DMS153 (cell line): ENCODE results near the gene RALY.

ENCODE experiments used
- DNase-seq: peaks from one replicate; lab custom pipeline; 2025; lab: John Stamatoyannopoulos, UW

Gene RALY

DNA sequence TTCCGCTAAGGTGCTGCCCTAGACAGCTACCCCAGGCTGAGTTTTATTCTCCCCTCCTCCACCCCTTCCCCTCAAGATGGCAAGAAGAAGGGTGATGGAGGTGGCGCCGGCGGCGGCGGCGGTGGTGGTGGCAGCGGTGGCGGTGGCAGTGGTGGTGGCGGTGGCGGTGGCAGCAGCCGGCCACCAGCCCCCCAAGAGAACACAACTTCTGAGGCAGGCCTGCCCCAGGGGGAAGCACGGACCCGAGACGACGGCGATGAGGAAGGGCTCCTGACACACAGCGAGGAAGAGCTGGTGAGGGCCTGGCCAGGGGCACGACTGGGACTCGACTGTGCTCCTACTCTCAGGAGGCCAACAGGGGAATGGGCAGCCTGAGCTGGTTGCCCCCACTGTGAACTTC lies 83.2 kb downstream of the RALY start:
- DNase-seq = no peak

DNA sequence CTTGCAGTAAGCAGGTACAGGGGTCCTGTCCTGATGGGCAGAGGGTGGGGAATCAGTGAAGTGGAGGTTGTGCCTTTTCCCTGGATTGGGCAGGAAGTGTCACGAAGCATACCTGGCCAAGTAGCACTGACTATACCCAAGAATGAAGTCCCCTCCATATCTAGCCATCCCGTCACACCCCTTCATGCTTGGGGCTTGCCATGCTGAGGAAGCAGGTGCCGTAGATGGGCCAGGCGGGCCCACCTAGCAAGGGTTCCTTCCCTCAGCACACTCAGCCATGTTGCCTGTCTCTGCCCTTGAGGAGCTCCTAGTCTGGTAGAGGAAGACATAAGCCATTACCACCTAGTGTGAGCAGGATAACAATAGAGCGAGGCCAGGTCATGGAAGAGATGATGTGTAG lies 84.8 kb downstream of the RALY start:
- no peak for DNase-seq

DNA sequence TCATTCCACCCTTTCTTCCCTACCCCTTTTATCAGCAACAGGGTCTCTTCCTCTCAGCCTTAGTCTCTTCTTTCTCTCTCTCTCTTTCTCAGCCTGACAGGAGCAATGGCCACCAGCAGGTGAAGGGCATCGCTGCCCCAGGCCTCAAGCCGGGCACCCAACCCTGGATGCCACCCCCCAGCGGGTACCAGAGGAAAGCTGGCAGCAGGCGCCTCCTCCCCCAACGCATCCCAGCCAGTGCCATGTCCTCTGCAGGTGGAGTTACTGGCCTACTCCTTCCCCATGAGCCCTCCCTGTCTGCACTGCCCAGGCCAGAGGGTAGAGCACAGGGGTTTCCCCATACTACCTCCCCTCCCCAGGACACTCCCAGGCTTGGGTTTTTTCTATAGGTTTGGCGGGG lies 86.1 kb downstream of the RALY start:
- no peak for DNase-seq

DNA sequence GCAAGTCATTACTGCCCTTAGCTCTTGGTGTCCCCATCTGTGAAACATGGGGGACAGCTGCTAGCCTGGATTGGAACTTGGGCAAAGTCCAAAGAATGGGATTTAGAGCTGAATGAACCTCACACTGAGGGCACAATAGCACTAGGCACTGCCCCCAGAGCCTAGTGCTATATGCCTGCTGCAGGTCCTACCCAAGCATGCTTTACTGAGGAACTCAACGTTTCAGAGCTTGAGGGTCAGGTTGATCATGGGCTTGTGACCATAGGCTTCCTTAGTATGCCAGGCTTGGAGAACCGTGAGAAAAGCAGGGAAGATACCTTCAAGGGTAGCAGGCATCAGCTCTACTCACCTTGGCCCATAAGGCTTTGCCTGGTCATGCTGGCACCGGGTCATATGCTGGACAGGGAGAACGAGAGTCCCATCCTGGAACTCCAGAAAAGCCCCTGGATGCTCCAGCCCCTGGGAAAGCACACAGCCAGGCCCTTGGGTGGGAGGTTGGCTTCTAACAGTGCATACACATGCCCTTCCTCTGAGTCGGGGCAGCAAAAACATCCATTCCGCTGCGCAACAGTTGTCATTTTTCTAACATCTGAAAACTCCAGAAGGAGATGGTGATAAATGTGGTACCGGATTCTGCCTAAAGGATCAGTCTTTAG lies 88.6 kb downstream of the RALY start:
- DNase-seq = no peak

DNA sequence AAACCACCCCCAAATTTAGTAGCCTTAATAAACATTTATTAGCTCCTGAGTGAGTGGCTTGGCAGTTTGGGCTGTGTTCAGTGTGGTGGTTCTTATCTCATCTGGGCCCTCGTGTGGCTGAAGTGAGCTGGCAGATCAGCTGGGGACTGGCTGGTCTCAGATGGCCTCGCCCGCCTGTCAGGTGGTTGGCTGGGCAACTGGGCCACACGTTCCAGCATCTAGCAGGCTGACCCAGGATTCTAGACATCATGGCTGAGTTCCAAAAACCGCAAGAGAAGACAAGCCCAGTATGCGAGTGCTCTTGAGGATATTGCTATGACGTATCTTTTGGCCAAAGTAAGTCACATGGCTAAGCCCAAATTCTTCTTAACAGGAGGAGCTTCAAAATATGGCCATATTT lies 89.4 kb downstream of the RALY start:
- no peak for DNase-seq

DNA sequence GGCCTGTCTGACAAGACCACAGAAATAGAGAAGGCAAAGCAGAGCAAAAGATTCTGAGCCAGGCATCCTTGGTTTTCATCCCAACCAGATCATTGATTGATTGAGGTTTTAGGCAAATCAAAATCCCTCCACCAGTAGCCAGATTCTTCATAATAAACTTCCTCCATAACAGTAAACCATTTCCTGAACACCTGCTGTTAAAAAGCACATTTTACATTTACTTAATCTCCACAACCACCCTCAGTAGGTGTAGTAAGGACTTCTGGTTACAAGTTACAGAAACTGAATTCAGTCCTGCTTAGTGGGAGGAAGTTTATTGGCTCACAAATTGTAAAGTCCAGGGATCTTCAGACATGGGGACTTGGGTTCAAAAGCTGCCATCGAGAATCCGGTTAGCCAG lies 90.1 kb downstream of the RALY start:
- DNase-seq = no peak

DNA sequence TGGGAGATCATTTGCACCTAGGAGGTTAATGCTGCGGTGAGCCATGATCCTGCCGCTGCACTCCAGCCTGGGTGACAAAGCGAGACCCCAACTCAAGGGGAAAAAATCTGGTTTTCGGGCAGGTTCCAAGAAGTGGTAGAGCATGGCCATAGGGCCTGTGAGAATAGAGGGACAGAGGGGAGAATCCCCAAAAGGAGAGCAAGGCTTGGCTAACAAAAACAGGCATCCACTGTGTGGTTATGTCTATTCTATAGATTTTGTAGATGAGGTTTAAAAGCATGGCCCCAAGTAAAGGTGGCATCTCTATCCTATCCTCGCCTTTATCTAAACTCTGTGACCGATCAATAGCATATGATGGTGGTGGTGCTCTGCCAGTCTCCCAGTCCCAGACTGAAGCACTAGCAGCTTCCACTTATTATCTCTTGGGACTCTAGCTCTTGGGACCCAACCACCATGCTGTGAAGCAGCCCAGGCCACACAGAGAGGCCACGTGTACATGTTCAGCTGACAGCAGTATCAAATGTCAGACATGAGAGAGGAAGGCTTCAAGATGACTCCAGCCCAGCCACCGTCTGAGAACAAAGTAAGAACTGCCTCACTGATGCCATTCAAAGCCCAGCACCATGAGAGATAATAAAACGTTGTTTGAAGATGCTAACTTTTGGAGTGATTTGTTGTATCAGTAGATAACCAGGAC lies 90.7 kb downstream of the RALY start:
- no peak for DNase-seq

DNA sequence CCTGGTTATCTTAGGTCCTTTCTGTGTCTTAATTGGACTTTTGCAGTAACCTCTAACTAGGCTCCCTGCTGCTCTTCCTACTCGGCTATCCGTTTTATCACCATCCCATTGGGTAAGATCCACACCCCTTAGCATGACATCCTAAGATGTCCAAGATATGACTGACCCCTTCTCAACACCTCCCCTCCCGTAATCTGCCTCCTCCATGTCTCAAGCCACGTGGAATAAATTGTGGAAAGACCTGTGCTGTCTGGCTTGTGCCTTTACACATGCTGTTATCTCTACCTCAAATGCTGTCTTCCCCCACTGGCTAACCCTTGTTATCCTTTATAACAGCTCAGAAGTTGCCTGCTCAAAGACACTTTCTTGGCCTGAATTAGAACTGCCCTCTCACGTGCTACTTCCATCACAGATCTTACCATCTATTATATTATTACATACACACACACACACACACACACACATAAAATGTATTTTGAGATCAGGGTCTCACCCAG lies 91.9 kb downstream of the RALY start:
- no peak for DNase-seq

DNA sequence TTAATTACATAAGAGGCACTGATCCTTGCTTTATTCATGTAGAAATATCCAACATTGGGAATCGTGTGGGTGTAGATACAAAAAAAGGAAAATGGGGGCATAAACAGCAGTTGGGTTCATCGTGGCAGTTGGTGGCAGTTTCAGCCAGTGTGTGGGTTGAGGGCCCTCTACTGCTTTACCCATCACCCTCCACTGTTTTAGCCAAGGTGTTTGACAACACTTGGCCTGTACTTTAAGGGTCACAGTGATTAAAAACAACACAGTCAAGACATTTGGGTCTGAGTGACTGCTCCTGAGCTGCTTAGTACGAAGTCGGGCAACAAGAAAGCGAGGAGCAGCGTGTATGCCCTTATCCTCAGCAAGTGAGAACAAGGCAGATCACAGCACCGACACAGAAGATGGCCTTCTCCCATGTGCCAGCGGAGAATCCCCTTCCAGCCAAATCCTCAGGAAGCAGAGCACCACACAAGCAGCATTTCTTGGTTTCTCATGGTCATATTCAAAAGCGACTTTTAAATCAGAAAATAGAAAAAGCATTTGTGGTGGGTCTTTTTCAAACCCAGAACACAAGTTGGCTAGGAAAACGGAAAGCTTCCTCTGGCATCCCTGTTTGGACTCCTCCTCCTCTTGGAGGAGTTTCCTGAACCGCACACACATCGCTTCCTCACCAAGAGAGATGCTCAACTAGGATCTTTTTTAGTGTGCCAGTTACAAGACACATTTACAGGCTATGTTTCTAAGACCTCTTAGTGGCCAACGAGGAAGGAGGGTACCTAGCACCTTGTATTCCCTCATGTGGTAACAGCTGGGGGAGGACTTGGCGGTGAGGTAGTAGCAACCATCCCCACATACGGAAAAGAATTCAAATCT lies 94.8 kb downstream of the RALY start:
- no peak for DNase-seq

DNA sequence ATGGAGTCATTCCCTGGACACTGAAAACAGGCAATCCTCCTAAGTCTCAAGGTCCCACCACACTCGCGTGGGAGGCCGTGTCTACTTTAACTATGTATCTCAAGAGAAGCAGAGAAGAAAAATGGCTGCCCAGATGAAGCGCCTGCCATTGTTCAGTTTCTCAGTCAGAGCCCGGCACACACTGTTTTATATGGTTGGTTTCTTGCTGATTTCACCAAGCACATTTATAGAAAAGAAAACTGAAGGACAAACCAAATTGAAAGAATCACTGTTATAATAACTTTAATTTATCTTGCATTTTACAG lies 95.4 kb downstream of the RALY start:
- DNase-seq = no peak

DNA sequence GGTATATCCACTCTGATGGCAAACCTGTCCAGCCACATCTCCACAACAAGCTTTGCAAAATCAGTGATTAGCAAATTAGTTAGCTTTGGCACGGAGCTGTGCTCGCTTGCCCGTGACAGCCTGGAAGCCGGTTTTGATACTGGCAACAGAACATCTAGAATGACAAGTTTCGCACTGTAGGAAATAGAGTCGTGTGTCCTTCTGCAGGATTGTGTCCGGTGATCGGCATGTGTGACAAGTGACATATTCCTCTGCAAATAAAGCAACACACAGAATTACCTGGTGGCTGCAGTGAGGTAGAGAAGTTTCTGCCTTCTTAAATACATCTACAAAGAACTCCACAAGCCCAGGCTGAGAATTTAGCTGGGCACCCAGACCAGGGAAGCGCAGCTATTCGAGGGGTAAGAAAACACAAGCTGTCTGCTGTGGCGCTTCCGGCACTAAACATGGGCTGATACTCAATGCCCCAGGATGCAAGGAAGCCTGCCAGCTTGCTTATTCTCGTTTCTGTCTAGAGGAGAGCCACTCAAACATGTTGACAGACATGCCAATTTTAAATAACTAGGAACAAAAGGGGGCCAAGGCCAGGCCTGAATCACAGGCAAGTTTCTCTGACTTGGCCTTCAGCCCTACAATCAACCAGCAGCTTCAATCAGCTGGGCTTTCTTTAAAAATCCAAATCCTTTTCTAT lies 96.1 kb downstream of the RALY start:
- DNase-seq = peak; percentile 54

DNA sequence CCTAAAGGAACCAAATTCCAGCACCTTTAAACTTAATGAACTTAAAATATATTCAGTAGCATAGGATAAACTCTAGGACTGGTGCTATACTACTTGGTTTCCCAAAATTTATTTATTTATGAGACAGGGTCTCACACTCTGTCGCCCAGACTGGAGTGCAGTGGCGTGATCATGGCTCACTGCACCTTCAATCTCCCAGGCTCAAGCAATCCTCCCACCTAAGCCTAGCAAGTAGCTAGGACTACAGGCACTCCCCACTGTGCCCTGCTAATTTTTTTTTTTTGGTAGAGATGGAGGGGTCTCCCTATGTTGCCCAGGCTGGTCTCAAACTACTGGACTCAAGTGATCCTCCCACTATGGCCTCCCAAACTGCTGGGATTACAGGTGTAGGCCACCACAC lies 96.9 kb downstream of the RALY start:
- DNase-seq = no peak

DNA sequence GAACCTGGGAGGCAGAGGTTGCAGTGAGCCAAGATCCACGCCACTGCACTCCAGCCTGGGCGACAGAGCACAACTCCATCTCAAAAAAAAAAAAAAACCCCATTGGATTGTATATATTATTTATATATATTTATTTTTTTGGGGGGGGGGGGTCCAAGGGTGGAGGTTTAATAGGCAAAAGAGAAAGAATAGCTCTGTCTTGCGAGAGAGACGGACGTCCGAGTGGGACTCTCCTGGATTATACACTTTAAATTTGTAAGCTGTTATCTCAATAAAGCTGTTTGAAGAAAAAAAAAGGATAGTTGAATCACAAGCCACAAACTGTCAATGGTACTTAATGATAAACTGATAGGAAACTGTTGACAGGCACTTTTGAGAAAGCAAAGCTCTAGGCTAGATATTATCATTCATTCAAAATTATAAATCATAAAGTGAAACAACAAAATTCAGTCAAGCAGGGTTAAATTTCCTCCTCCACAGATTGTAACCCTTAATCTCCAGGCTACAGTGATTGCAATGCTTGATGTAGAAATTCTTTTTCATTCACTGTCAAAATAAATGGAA lies 98.0 kb downstream of the RALY start:
- no peak for DNase-seq

DNA sequence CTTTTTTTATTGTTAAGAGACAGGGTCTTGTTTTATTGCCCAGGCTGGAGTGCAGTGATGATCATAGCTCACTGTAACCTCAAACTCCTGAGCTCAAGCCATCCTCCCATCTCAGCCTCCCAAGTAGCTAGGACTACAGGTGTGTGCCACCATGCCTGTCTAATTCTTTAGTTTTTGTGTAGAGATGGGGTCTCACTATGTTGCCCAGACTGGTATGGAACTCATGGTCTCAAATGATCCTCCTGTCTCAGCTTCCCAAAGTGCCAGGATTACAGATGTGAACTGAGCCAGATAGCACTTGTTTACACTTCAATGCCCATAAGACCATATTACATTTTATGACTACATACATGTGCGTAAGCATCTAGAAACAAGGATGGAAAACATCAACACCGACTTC lies 100.2 kb downstream of the RALY start:
- no peak for DNase-seq

DNA sequence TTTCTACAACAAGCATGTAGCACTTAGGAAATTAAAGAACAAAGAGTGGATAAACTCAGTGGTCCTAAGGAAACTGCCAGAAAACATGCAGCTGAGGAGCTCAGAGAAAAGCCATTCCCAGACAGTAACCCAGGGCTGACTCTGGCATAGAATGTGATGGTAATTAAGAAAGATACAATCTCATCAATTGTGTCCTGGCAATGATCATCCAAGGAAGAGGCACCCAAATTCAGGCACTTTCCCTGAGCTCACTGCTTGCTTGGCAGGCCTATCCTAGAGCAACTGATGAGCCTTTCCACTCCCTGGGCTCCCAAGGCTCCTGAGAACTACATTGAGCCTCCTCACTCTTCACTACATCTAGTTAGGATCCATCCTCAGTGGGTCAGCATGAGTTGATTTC lies 102.1 kb downstream of the RALY start:
- no peak for DNase-seq

DNA sequence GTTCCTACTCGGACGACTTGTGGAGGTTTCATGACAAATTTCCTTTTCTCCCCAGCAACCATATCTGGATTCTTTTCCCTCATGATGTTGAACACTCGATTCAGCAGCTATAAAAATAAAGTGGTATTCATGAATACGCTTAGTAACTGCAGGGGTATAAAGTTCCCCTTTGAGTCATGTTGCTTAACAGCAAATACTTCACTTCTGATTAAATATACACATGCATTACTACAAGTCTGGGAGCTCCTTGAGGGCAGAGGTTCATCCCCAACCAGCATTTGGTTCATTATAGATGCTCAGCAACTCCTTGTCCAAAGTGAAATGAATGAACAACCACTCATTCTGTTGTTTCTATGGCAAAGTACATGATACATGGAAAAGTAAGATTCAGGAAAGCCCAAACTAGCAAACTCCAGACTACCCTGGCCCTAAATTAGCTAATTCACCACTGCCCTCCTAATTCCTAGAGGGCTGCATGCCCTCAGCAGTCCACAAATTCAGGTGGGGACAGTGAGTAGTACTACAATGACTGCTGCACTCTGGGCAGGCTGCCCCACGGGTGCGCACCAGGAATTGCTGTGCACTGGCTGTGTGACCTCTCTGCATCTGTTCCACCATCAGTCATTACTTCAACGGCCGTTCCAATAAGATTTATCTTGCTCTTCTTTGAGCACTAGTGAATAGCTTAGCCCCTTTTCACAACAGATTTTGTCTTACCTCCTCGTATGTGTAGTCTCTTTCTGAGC lies 103.2 kb downstream of the RALY start:
- DNase-seq = no peak

DNA sequence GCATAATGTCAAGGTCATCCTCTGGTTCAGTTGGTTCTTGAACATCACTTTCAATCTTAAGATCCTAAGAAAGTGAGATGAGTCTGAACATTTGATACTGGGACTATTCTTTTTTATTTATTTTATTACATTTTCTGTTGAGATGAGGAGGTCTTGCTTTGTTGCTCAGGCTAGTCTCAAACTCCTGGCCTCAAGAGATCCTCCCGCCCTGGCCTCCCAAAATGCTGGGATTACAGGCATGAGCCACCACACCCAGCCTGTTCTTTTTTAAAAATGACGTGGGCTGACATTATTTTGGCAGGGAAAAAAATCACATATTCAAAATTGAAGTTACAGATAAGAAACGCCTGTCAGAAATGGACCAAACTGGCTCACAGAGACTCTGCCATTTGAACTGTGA lies 104.9 kb downstream of the RALY start:
- no peak for DNase-seq

DNA sequence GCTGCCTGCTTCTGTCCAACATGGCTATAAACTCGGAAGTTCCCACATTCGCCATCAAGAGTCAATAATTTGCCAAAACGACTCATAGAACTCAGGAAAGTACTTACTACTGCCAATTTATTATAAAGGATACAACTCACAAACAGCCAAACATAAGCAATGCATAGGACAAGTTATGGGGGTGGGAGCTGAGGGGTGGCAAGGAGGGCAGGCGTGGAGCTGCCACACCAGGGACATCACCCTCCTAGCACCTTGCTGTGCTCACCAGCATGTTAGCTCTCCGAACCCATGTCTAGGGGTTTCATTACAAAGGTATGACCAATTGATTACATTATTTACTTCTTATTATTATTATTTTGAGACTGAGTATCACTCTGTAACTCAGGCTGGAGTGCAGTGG lies 106.0 kb downstream of the RALY start:
- no peak for DNase-seq

DNA sequence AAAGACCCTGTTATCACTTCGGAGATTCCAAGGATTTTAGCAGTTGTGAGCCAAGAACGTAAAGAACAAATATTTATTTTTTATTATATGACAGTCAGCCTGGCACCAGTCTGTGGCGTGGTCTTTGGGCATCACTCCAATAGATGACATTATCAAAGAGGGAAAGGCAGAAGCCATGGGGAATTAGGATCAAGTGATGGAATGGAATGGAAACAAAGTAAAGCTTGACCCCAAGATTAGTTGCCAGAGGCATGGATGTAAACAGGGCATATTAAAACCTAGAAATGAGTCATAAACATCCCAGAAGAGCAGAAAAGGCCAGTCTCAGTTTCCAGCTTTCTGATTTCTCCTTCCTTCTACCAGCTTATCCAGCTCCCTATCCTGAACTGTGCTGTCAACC lies 106.9 kb downstream of the RALY start:
- DNase-seq = no peak

DNA sequence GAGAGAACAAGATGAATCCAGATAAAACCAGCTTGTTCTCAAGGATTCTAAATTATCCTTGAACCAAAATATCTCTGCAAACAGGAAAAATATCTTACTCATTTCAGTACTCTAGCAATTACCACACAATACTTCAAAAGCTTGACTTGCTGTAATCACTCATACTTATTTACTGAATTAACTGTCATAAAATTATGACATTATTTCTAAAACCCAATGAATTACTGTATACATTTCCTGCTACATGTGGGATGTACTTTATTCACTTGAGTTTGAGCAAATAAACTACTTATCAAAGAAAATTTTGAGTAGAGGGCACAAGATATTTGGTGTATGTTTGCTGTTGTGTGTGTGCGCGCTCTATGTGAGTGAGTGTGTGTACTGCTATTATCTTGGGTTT lies 108.6 kb downstream of the RALY start:
- DNase-seq = no peak

DNA sequence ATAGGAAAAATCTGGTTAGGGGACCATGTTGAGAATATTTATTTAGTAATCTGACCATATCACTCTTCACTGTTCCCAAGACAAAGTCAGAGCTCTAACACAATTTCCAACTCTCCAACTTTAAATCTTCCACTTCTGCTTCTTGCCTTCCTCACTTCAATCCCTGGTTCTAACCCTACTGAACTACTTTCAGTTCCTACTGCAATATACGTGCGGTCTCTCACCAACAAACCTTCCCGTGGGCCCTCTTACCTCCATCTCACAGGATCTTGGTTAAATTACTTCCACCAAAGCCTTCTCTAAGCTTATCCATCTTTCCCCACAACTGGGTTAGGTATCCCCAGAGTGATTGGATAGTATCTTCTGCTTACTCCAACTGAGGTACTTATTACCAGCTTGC lies 110.3 kb downstream of the RALY start:
- DNase-seq = no peak
